GM12878 (cell line): ENCODE measurements around the gene SMU1. TPM values are rescaled to one million over a fixed set of nuclear protein-coding genes. Genes with fewer than 3 reads are reported as not detected.

Source experiments
- BCL11A ChIP-seq: IDR thresholded peaks from 2 replicates; pipeline ENCODE4 v1.6.1; 2011; ENCODE audit warnings: low read depth, low read length
- IRF3 ChIP-seq: fragments of 450-650 bp; IDR thresholded peaks from 2 replicates; pipeline ENCODE4 v1.6.1; 2014; ENCODE audit warnings: mild to moderate bottlenecking
- IRF5 ChIP-seq: fragments of 450-650 bp; IDR thresholded peaks from 2 replicates; pipeline ENCODE4 v1.6.1; 2017; ENCODE audit warnings: borderline replicate concordance
- RBBP5 ChIP-seq: fragments of 200-600 bp; sonication (generic); conservative IDR thresholded peaks from 2 replicates; pipeline ENCODE4 v1.6.1; 2016
- ZBTB11 ChIP-seq: fragments of 450-650 bp; formaldehyde crosslinking; IDR thresholded peaks from 2 replicates; pipeline ENCODE4 v1.5.0; 2022; ENCODE audit warnings: mild to moderate bottlenecking, missing genetic modification characterization
- ZBTB4 ChIP-seq: fragments of 450-650 bp; formaldehyde crosslinking; IDR thresholded peaks from 2 replicates; pipeline ENCODE4 v1.4.0; 2022; ENCODE audit warnings: mild to moderate bottlenecking, moderate library complexity
- ZNF217 ChIP-seq: fragments of 450-650 bp; IDR thresholded peaks from 2 replicates; pipeline ENCODE4 v1.6.1; 2017; ENCODE audit warnings: antibody characterized with exemption, mild to moderate bottlenecking
- polyA plus RNA-seq, 11 experiments: library from polyadenylated mRNA; depleted of rRNA in 4 of 11; unstranded in 6 of 11; stranded (reverse) in 5 of 11; fragments of >200 nt; fragmentation: Nextera tagmentation in 4 of 11; fragmentation: Illumina TruSeq in 1 of 11; extraction: Ambion mirVana in 4 of 11; extraction: Trizol in 1 of 11; gene quantifications; 1 replicate in 1 of 11; 2 replicates in 10 of 11; pipeline versions ENCODE4 v1.2.1 to v1.2.3, GENCODE V29; 2011 to 2016; ENCODE audit warnings: inconsistent platforms in 2 of 11, missing spikeins in 2 of 11, low read depth in 1 of 11
- total RNA-seq, 4 experiments: library from RNA; depleted of rRNA in 3 of 4; stranded (reverse); fragments of >200 nt in 3 of 4; fragmentation: Illumina TruSeq in 1 of 4; extraction: Trizol in 1 of 4; gene quantifications; 2 replicates each; pipeline versions ENCODE4 v1.2.1 to v1.2.3, GENCODE V29; 2013 to 2021

Gene SMU1
- total and polyA plus RNA-seq, 10 of the 15 experiments (the other 5 are each of a cell fraction or from before 2014, with no cell fraction given) = 18.5 to 34.6 (median 20.9) TPM

- TF ChIP-seq IRF3 (no peak), RBBP5 (no peak), ZNF217 (no peak), ZBTB4 (CRISPR knock-in tag) (no peak), BCL11A (no peak), ZBTB11 (CRISPR knock-in tag) (no peak), IRF5 (no peak)
Measured at GRCh38 chr9:33104401-33104800, 27.9 kb upstream of the SMU1 start (continued).
